B cell (primary cell): ENCODE data around the gene PCDHB15.

Source experiments
- EZH2 ChIP-seq: IDR thresholded peaks from 2 replicates; pipeline ENCODE4 v1.6.1; 2012; ENCODE audit warnings: borderline replicate concordance, low read depth, mild to moderate bottlenecking, moderate library complexity, low read length; ENCODE audit not compliant: insufficient read depth, poor library complexity, severe bottlenecking
- TF ChIP-seq, protein P1 (sequence below): fragments of 200-600 bp; IDR thresholded peaks from one replicate; pipeline ENCODE4 v1.8.0; 2022; ENCODE audit warnings: antibody characterized with exemption, mild to moderate bottlenecking

- no peak for TF ChIP-seq EZH2
- TF ChIP-seq, protein P1, sequence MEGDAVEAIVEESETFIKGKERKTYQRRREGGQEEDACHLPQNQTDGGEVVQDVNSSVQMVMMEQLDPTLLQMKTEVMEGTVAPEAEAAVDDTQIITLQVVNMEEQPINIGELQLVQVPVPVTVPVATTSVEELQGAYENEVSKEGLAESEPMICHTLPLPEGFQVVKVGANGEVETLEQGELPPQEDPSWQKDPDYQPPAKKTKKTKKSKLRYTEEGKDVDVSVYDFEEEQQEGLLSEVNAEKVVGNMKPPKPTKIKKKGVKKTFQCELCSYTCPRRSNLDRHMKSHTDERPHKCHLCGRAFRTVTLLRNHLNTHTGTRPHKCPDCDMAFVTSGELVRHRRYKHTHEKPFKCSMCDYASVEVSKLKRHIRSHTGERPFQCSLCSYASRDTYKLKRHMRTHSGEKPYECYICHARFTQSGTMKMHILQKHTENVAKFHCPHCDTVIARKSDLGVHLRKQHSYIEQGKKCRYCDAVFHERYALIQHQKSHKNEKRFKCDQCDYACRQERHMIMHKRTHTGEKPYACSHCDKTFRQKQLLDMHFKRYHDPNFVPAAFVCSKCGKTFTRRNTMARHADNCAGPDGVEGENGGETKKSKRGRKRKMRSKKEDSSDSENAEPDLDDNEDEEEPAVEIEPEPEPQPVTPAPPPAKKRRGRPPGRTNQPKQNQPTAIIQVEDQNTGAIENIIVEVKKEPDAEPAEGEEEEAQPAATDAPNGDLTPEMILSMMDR, result no peak
Observed at GRCh38 chr5:141234109-141234667, 11.0 kb upstream of the PCDHB15 start.
